GOT3 (cell line): Measurements from ENCODE around the gene PPP1R3A.

Experiments used
- DNase-seq: peaks from one replicate; lab custom pipeline; 2025; ENCODE audit warnings: mixed read lengths; lab: John Stamatoyannopoulos, UW

Gene PPP1R3A

DNA sequence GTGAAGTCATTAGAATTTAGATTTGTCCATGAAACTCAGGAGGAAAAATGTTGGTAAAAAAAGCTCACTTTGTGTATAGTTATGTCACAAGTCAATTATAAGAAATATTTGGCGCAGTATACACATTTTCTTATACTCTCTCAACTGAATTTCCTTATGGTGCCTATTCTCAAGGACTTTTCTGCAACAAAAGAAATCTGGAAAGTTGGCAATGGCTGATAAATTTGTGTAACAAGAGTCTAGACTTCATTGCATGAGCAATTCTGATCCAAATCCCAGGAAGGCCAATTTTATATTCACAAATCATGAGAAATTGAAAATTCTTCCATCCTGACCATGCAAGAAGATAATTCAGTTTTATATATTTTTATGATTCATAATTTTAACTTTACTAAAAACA lies 35.7 kb downstream of the PPP1R3A start:
- DNase-seq = no peak

DNA sequence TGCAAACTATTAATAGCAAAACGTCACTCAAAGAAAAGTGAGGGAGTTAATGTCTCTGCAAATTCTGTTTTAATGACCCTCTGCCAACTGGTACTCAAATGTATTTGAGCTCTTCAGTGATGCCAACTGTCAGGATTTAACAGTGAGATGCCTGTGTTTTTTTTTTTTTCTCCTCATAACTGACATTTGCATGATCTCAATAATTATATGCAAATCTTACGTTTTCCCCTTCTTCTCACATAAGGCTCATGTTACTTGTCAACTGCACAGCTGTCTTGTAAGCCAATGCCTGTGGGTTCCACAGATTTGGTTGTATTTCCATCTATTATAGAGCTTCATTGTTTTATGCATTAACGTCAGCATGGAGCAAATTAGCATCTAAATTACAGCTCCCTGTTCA lies 38.2 kb downstream of the PPP1R3A start:
- DNase-seq = no peak

- DNase-seq = no peak
These were observed 40.3 kb downstream of the PPP1R3A start for GRCh38 chr7:113878394-113878992.

DNA sequence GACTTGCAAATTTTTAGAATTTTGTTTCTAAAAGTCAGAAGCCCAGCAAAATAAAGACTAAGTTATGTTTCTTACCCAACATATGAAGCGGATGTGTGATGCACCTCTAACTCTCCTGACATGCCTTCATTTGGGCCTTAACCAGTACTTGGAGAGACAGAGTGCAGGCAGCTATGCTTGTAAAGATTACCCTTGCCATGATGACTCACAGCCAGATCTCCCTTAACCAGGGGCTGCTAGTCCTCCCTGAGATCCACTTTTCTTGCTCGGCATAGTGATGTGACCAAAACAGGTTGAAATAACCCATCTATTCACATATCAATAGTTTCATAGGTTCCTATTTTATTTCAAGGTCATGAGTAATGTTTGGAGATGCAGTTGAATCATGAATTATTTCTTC lies 43.6 kb downstream of the PPP1R3A start:
- DNase-seq = no peak

DNA sequence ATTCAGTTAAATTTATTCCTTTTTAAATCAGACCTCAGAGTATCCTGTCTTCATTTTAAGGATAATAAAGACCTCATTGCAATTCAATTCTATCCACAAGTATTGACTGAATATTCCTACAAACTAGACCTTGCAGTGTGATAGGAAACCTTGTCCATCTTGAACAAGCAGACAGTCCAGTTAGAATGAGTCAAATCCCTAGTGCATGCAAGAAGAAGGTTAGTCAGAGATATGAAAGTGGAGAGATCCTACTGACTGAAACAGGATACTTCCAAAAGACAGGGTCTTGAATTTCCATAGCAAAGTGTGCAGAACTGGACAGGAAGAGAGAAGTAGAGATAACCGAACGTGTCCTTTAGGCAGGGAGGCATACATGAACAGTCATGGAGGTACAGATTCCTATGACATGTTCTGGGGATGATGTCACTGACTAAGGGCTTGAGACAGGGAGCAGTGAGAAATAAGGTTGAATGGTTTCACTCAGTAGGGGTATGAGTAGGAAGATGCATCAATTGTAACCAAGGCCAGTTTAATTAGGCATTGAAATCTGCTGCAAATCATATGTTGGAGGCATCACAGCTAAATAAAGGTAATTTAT lies 45.2 kb downstream of the PPP1R3A start:
- no peak for DNase-seq

GRCh38 chr7:113872981-113873380 lies 45.8 kb downstream of the PPP1R3A start:
- no peak for DNase-seq

DNA sequence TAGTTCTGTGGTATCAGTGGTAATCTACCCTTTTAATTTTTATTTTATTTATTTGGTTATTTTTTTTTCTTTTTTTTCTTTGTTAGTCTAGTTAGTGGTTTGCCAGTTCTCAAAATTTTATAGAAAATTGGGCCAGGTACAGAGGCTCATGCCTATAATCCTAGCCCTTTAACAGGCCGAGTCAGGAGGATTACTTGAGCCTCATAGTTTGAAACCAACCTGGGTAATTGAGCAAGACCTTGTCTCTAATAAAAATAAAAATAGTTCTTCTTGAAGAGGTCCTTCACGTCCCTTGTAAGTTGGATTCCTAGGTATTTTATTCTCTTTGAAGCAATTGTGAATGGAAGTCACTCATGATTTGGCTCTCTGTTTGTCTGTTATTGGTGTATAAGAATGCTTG lies 51.5 kb downstream of the PPP1R3A start:
- DNase-seq = no peak

DNA sequence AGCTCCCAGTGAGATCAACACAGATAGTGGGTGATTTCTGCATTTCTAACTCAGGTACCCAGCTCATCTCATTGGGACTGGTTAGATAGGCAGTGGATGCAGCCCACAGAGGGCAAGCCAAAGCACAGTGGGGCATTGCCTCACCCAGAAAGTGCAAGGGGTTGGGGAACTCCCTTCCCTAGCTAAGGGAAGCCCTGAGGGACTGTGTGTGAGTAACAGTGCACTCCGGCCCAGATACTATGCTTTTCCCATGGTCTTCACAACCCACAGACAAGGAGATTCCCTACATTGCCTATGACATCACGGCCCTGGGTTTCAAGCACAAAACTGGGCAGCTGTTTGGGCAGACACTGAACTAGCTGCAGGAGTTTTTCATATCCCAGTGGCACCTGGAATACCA lies 62.8 kb downstream of the PPP1R3A start:
- no peak for DNase-seq

GRCh38 chr7:113840954-113841353 lies 77.9 kb downstream of the PPP1R3A start:
- no peak for DNase-seq

- DNase-seq = no peak
These were observed 83.4 kb downstream of the PPP1R3A start for GRCh38 chr7:113835367-113835766.

DNA sequence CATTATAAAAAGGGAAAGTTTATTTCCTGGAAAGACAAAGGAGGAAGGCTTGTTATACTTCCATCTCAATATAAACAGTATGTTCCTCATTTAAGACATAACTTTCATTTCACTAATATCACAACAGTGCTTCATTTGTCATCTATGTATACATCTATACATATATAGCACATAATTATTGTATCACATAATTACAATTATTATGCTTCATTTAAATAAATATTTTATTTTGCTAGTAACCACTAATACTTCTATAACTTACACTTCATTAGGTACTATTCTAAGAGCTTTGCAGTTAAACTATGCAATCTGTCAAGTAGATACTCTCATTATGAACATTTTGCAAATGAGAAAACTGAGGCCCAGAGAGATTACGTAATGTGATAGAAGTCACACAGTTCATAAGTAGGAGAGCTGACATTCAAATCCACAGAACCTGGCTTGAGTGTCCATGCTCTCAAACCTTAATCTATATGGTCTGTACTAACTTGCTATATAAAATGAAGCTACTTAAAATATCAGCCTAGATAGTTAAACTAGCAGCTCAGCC lies 86.5 kb downstream of the PPP1R3A start:
- DNase-seq = no peak

- no peak for DNase-seq
These were observed 87.3 kb downstream of the PPP1R3A start for GRCh38 chr7:113831556-113831955.

GRCh38 chr7:113828581-113828980 lies 90.2 kb downstream of the PPP1R3A start:
- no peak for DNase-seq
